DMS53 (cell line): ENCODE data around the gene KCTD4.
A peak's percentile ranks its signal among the peaks of the same experiment; 100 is the strongest.

Source experiments
- DNase-seq: peaks from one replicate; lab custom pipeline; 2025; lab: John Stamatoyannopoulos, UW

The KCTD4 gene

DNA sequence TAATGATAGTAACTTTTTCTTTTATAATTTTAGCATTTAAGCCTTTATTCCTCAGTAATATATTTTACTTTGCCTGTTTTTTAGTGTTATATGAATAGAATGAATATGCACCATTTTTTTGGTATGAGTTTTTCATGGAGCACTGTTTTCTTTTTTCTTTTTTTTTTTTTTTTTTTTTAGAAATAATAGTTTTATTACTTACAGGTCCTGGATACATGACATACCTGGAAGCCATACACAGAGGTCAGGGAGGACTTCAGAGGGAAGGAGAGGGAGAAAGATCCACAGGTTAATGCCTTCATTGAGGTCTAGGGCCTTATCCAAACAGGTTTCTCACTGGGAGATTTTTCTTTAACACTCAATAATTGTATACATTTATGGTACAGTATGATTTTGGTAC, 26.4 kb downstream of the KCTD4 start:
- no peak for DNase-seq

DNA sequence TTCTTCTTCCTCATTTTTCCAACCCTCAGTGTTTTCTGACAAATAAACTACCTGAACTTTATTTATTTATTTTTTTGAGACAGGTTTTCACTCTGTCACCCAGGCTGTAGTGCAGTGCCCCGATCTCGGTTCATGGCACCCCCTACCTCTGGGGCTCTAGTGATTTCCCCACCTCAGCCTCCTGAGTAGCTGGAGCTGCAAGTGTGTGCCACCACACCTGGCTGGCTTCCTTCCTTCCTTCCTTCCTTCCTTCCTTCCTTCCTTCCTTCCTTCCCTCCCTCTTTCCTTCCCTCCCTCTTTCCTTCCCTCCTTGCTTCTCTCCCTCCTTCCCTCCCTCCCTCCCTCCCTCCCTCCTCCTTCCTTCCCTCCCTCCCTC, 32.3 kb downstream of the KCTD4 start:
- DNase-seq, result no peak

DNA sequence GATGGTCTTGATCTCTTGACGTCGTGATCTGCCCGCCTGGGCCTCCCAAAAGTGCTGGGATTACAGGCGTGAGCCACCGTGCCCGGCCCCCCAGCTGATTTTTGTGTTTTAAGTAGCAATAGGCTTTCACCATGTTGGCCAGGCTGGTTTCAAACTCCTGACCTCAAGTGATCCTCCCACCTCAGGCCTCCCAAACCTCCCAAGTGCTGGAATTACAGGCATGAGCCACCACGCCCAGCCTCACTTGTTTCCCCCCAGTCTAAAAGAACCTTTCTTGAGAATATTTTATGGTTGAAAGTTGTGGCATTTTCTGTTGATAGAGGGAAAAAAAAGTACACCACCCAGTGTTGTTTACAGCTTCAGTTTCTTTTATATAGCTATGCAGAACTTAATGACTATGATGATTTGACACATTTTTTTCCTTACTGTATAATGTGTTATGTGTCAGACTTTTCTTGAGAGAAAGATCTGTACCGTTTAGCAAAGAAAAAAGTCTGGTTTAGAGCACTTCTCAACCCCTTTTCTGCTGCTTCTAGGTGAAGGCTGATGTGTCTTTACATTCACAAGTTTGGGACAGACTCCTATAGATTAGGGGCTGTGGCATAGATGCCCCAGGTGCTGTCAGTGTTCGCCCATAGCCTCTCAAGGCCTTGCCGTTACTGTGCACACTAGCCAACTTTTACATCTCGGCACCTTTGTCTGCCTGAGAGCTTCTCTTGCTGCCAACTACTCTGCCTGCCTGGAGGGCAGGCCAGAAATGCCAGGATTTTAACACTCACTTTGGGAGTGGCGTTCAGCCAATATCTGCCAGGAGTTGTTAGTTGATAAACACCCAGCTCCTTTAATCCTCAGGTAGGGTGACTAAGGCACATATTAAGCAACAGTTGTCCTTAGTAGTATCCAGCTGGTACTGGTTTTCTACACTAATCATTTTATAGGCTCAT, 33.0 kb downstream of the KCTD4 start:
- DNase-seq, result peak; percentile 23

DNA sequence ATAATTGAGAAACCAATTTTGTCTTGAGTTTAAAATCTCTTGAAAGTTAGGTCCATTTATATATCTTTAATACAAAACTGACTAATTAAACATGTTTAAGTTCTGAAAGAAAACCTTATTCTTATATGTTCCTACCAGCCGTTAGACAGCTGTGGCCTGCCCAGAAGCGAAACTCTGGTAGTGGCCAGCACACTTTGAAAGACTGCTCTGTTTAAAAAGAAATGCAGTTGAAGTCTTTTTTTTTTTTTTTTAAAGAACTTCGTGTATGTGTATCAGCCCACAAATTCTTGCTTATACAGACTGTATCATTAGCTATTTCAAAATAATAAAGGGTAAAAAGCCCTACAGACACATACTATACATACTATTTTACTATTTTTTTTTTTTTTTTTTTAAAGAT, 34.0 kb downstream of the KCTD4 start:
- DNase-seq, result no peak

DNA sequence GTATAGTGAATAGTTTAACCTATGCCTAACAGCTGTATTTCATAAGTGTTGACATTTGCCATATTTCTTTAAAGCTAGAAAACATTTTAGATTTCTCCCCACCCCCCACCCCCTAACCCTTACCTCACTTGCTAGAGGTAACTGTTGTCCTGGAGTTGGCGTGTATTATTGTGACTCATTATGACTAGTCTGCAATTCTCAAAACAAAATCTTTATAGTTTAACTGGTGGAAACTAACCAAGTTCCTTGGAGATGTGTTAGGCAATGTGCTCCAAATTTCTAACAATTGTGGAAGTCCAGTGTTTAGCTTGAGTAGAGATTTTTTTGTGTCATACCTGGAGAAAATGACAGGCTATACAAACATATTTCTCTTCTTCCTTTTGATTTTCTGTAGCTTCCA, 38.0 kb downstream of the KCTD4 start:
- DNase-seq, result no peak

GRCh38 chr13:45162194-45162593, 38.7 kb downstream of the KCTD4 start:
- DNase-seq, result no peak

GRCh38 chr13:45156565-45157361, 44.1 kb downstream of the KCTD4 start:
- no peak for DNase-seq

DNA sequence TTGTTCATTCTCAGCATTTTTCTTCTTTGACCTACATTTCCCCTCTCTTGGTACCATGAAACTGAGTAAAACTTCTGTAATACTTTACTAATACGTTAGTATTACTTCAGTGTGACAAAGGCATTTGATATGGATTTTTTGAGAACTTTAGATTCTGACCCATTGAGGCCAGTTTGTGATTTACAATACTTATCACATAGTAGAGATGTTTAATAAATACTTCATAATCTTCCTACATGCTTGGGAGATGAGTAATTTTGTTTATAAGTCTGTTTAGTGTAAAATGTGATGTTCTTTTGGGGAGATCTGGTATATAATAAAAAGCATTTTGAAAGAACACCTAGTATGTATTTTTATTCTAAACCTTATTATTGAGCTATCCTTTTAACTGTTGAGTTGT, 50.9 kb downstream of the KCTD4 start:
- no peak for DNase-seq

DNA sequence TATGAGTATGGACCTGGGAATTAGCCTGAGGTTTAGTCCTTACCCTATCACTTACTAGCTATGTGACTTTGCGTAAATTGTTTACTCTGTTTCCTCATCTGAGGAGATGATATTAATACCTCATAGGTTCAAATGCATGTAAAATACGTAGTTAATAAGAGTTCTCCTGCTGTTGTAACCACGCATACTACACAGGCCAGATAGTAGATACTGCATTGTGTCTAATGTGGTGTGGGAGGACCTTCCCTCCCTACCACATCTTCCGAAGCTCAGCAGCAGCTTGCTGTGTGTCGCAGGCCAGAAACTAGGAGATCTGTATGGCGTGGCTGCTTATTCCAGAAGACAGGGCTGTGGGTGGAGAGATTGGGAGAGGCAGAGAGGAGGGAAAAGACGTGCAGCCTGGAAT, 57.5 kb downstream of the KCTD4 start:
- no peak for DNase-seq
